Trophoblast cell (in vitro differentiated cells and primary cell): ENCODE measurements around the gene PECR.
A peak's percentile ranks its signal among the peaks of the same experiment; 100 is the strongest.

ENCODE experiments used
- DNase-seq, 2 donors: peaks; one replicate each; pipeline ENCODE4 v3.0.0-alpha.2; 2016
- H2AFZ ChIP-seq: 2 replicates; pipeline ENCODE4 v1.6.1; 2013; ENCODE audit warnings: low read length, moderate library complexity, mild to moderate bottlenecking; ENCODE audit not compliant: insufficient read depth, poor library complexity
- H2AK5ac ChIP-seq: 2 replicates; pipeline ENCODE4 v1.6.1; 2013; ENCODE audit warnings: mild to moderate bottlenecking, low read length
- H2BK120ac ChIP-seq: 2 replicates; pipeline ENCODE4 v1.6.1; 2013; ENCODE audit warnings: low read length, mild to moderate bottlenecking, moderate library complexity; ENCODE audit not compliant: insufficient read depth, poor library complexity
- H2BK12ac ChIP-seq: 2 replicates; pipeline ENCODE4 v1.6.1; 2013; ENCODE audit warnings: mild to moderate bottlenecking, low read length, moderate library complexity
- H2BK5ac ChIP-seq: 2 replicates; pipeline ENCODE4 v1.6.1; 2013; ENCODE audit warnings: low read length, low read depth, moderate library complexity, mild to moderate bottlenecking; ENCODE audit not compliant: poor library complexity
- H3K14ac ChIP-seq: 2 replicates; pipeline ENCODE4 v1.6.1; 2013; ENCODE audit warnings: mild to moderate bottlenecking, low read length
- H3K18ac ChIP-seq: 2 replicates; pipeline ENCODE4 v1.6.1; 2013; ENCODE audit warnings: mild to moderate bottlenecking, low read length
- H3K23ac ChIP-seq: 2 replicates; pipeline ENCODE4 v1.6.1; 2013; ENCODE audit warnings: low read length
- H3K27ac ChIP-seq: 2 replicates; pipeline ENCODE4 v1.5.1; 2013; ENCODE audit warnings: low read depth, mild to moderate bottlenecking, inconsistent platforms, low read length, moderate library complexity
- H3K27me3 ChIP-seq: 2 replicates; pipeline ENCODE4 v1.6.1; 2013; ENCODE audit warnings: inconsistent platforms, mild to moderate bottlenecking, low read length, moderate library complexity; ENCODE audit not compliant: insufficient read depth
- H3K36me3 ChIP-seq, 2 experiments: 1 replicate in 1 of 2; 2 replicates in 1 of 2; pipeline ENCODE4 v1.6.1; 2013; ENCODE audit warnings: low read length in 2 of 2, mild to moderate bottlenecking in 2 of 2, moderate library complexity in 1 of 2; ENCODE audit not compliant: insufficient read depth in 2 of 2, control insufficient read depth in 1 of 2
- H3K4ac ChIP-seq: 2 replicates; pipeline ENCODE4 v1.6.1; 2013; ENCODE audit warnings: low read depth, mild to moderate bottlenecking, low read length, moderate library complexity
- H3K4me1 ChIP-seq, 2 experiments: 1 replicate in 1 of 2; 2 replicates in 1 of 2; pipeline ENCODE4 v1.6.1; 2013; ENCODE audit warnings: low read length in 2 of 2, mild to moderate bottlenecking in 2 of 2, moderate library complexity in 1 of 2; ENCODE audit not compliant: insufficient read depth in 2 of 2, control insufficient read depth in 1 of 2
- H3K4me2 ChIP-seq: 2 replicates; pipeline ENCODE4 v1.6.1; 2013; ENCODE audit warnings: inconsistent platforms, mild to moderate bottlenecking, low read length, moderate library complexity
- H3K4me3 ChIP-seq: 2 replicates; pipeline ENCODE4 v1.5.1; 2013; ENCODE audit warnings: mild to moderate bottlenecking, low read depth, low read length, inconsistent platforms
- H3K79me1 ChIP-seq: one replicate; pipeline ENCODE4 v1.6.1; 2013; ENCODE audit warnings: low read length
- H3K79me2 ChIP-seq: 2 replicates; pipeline ENCODE4 v1.6.1; 2013; ENCODE audit warnings: low read length, mild to moderate bottlenecking; ENCODE audit not compliant: control insufficient read depth, insufficient read depth, poor library complexity
- H3K9ac ChIP-seq: 2 replicates; pipeline ENCODE4 v1.6.1; 2013; ENCODE audit warnings: mild to moderate bottlenecking, low read length
- H3K9me3 ChIP-seq: 2 replicates; pipeline ENCODE4 v1.6.1; 2013; ENCODE audit warnings: low read depth, mild to moderate bottlenecking, control low read depth, inconsistent platforms, low read length; ENCODE audit not compliant: insufficient read depth
- H4K12ac ChIP-seq: 2 replicates; pipeline ENCODE4 v1.6.1; 2013; ENCODE audit warnings: low read depth, mild to moderate bottlenecking, low read length, moderate library complexity
- H4K8ac ChIP-seq: 2 replicates; pipeline ENCODE4 v1.6.1; 2013; ENCODE audit warnings: low read depth, mild to moderate bottlenecking, low read length, moderate library complexity
- H4K91ac ChIP-seq: one replicate; pipeline ENCODE4 v1.6.1; 2013; ENCODE audit warnings: low read depth, mild to moderate bottlenecking, low read length, moderate library complexity
- WGBS: extraction: QIAGEN DNeasy Blood & Tissue Kit; methylation state at CpG from one replicate; pipeline ENCODE4 v1.1.7; 2013; ENCODE audit warnings: missing lambda C conversion rate; ENCODE audit not compliant: insufficient read length, insufficient coverage; ENCODE audit errors: extremely low coverage; 5-methylcytosine and 5-hydroxymethylcytosine counted together

Gene PECR

GRCh38 chr2:216071111-216071851 is 10.3 kb downstream of the PECR start:
- Histone ChIP-seq H4K8ac (no peak overlapping the region), H4K12ac (no peak overlapping the region), H2BK5ac (no peak overlapping the region), H3K9ac (no peak overlapping the region), H3K18ac (no peak overlapping the region), H2AFZ (no peak overlapping the region), H4K91ac (no peak overlapping the region), H3K27me3 (no peaks in the 10 kb centered on the region), H2AK5ac (no peak overlapping the region), H3K23ac (no peak overlapping the region), H2BK120ac (no peak overlapping the region), H3K9me3 (no peaks in the 10 kb centered on the region), H3K4me1 (no peaks in the 10 kb centered on the region), H3K79me2 (no peaks in the 10 kb centered on the region), H2BK12ac (no peak overlapping the region), H3K4ac (no peak overlapping the region), H3K14ac (no peak overlapping the region), H3K4me3 (no peak overlapping the region), H3K27ac (no peak overlapping the region), H3K4me2 (no peak overlapping the region), H3K79me1 (no peaks in the 10 kb centered on the region), H3K36me3 (no peaks in the 10 kb centered on the region)
- no peak for DNase-seq
- no CpG with 5 or more reads among the region's 12 CpGs for WGBS

GRCh38 chr2:216070195-216070594 is 11.4 kb downstream of the PECR start:
- Histone ChIP-seq H4K91ac (no peak overlapping the region), H3K18ac (no peak overlapping the region), H2BK5ac (no peak overlapping the region), H2AFZ (no peak overlapping the region), H3K23ac (no peak overlapping the region), H3K4me3 (no peak overlapping the region), H3K27ac (no peak overlapping the region), H3K9me3 (no peaks in the 10 kb centered on the region), H3K4me1 (no peaks in the 10 kb centered on the region), H3K4ac (no peak overlapping the region), H2BK120ac (no peak overlapping the region), H3K9ac (no peak overlapping the region), H3K14ac (no peak overlapping the region), H3K79me1 (no peaks in the 10 kb centered on the region), H2BK12ac (no peak overlapping the region), H3K36me3 (no peaks in the 10 kb centered on the region), H4K8ac (no peak overlapping the region), H3K79me2 (no peaks in the 10 kb centered on the region), H3K4me2 (no peak overlapping the region), H2AK5ac (no peak overlapping the region), H4K12ac (no peak overlapping the region), H3K27me3 (no peaks in the 10 kb centered on the region)
- no CpG with 5 or more reads among the region's 6 CpGs for whole genome bisulfite sequencing
- no peak for DNase-seq

- H3K4me1 ChIP-seq, result no peaks in the 10 kb centered on the region
- DNase-seq, result no peak
- H3K79me1 ChIP-seq, result no peaks in the 10 kb centered on the region
- no peak overlapping the region for H2BK120ac ChIP-seq
- no peak overlapping the region for H2BK12ac ChIP-seq
- H3K9me3 ChIP-seq, result no peaks in the 10 kb centered on the region
- no peak overlapping the region for H3K27ac ChIP-seq
- H3K36me3 ChIP-seq, result no peaks in the 10 kb centered on the region
- H3K9ac ChIP-seq, result no peak overlapping the region
- no peak overlapping the region for H3K4me2 ChIP-seq
- H3K23ac ChIP-seq, result no peak overlapping the region
- WGBS, result no CpG with 5 or more reads among the region's 2 CpGs
- H3K4me3 ChIP-seq, result no peak overlapping the region
- no peak overlapping the region for H4K8ac ChIP-seq
- no peaks in the 10 kb centered on the region for H3K27me3 ChIP-seq
- no peak overlapping the region for H2AFZ ChIP-seq
- no peak overlapping the region for H3K4ac ChIP-seq
- no peak overlapping the region for H2AK5ac ChIP-seq
- H4K91ac ChIP-seq, result no peak overlapping the region
- no peak overlapping the region for H3K18ac ChIP-seq
- H4K12ac ChIP-seq, result no peak overlapping the region
- no peaks in the 10 kb centered on the region for H3K79me2 ChIP-seq
- H3K14ac ChIP-seq, result no peak overlapping the region
- no peak overlapping the region for H2BK5ac ChIP-seq
Measured at GRCh38 chr2:216069028-216069427, 12.6 kb downstream of the PECR start.

- WGBS, result no CpG with 5 or more reads among the region's 5 CpGs
- H3K9me3 ChIP-seq, result no peaks in the 10 kb centered on the region
- H3K4me3 ChIP-seq, result no peak overlapping the region
- no peak overlapping the region for H3K9ac ChIP-seq
- no peak overlapping the region for H3K27ac ChIP-seq
- no peaks in the 10 kb centered on the region for H3K79me2 ChIP-seq
- H2AFZ ChIP-seq, result no peak overlapping the region
- no peak overlapping the region for H2BK5ac ChIP-seq
- H4K91ac ChIP-seq, result no peak overlapping the region
- no peak overlapping the region for H2BK120ac ChIP-seq
- H3K14ac ChIP-seq, result no peak overlapping the region
- no peaks in the 10 kb centered on the region for H3K36me3 ChIP-seq
- no peaks in the 10 kb centered on the region for H3K27me3 ChIP-seq
- no peak overlapping the region for H2AK5ac ChIP-seq
- no peak for DNase-seq
- peak overlapping the region; percentile 80 for H3K23ac ChIP-seq
- no peak overlapping the region for H2BK12ac ChIP-seq
- H4K12ac ChIP-seq, result no peak overlapping the region
- no peaks in the 10 kb centered on the region for H3K79me1 ChIP-seq
- no peak overlapping the region for H3K4ac ChIP-seq
- no peak overlapping the region for H4K8ac ChIP-seq
- no peaks in the 10 kb centered on the region for H3K4me1 ChIP-seq
- no peak overlapping the region for H3K18ac ChIP-seq
- H3K4me2 ChIP-seq, result no peak overlapping the region
Measured at GRCh38 chr2:216066230-216066629, 15.4 kb downstream of the PECR start.
